CD4-positive, alpha-beta T cell treated with Interleukin-17A for 4 hours (primary cell): ENCODE results near the gene MVP.
"Not testable (repeated sequence)": the region's sequence is repeated elsewhere in the genome, so short reads cannot be mapped to it uniquely, and the experiment has no call there.

Experiments
- DNase-seq: peaks from one replicate; pipeline ENCODE4 v3.0.0-alpha.2; 2020; ENCODE audit warnings: mixed read lengths

MVP gene

GRCh38 chr16:29820271-29820701 is at the start of gene MVP:
Gene MVP (plus strand): TSS chr16:29820462. CDS start chr16:29830550, 10,088 bp downstream.
- peak; percentile 68 for DNase-seq

DNA sequence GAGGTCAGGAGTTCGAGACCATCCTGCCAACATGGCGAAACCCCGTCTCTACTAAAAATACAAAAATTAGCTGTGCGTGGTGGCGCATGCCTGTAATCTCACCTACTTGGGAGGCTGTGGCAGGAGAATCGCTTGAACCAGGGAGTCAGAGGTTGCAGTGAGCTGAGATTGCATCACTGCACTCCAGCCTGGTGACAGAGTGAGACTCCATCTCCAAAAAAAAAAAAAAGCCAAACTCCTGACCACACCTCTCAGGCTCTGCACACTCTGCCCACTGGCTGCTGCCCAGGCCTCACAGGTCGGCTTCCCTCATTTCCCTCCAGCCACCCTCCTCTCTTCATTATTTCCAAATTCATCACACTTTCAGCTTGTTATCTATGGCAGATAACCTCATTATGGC is 47.9 kb upstream of the MVP start:
- DNase-seq = not testable (repeated sequence)

DNA sequence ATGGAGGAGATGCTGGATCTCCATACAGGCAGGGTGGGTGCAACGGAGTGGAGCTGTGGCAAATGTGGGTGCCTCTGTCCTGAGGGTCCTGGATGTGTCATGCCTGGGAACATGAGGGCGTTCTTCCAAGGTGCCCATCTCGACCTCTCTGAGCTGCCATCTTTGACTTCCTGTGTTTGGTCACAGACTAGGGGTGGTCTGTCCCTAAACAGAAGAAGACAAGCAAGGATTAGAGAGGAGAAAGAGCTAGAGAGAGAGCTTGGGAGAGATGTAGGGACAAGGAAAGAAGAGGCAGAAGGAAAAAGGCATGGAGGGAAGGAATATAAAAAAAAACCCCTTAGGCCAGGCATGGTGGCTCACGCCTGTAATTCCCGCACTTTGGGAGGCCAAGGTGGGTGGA is 45.5 kb upstream of the MVP start:
- no peak for DNase-seq

- no peak for DNase-seq
Observed at GRCh38 chr16:29775742-29776408, 44.4 kb upstream of the MVP start.

- no peak for DNase-seq
Observed at GRCh38 chr16:29777576-29778350, 42.5 kb upstream of the MVP start, which contains the start of gene ZG16. Gene ZG16 (plus strand): TSS chr16:29778256. CDS start chr16:29779267, 1,011 bp downstream.

DNA sequence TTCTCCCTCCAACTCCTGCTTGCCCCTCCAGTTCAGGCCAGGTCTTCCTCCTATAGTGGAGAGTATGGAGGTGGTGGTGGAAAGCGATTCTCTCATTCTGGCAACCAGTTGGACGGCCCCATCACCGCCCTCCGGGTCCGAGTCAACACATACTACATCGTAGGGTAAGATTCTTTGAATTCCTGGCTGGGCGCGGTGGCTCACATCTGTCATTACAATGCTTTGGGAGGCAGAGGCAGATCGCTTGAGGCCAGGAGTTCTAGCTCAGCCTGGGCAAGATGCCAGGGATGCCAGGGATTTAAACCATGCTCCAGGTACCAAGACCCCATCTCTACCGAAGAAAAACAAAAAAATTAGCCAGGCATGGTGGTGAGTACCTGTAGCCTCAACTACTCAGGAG is 40.8 kb upstream of the MVP start:
- DNase-seq = no peak

GRCh38 chr16:29783094-29783953 is 36.9 kb upstream of the MVP start:
- not testable (repeated sequence) for DNase-seq

GRCh38 chr16:29784157-29784556 is 36.1 kb upstream of the MVP start:
- peak; percentile 30 for DNase-seq

GRCh38 chr16:29784901-29785500 is 35.3 kb upstream of the MVP start:
- DNase-seq = peak; percentile 86

- DNase-seq = not testable (repeated sequence)
Observed at GRCh38 chr16:29787155-29787554, 33.1 kb upstream of the MVP start.

- no peak for DNase-seq
Observed at GRCh38 chr16:29789775-29790182, 30.5 kb upstream of the MVP start.

DNA sequence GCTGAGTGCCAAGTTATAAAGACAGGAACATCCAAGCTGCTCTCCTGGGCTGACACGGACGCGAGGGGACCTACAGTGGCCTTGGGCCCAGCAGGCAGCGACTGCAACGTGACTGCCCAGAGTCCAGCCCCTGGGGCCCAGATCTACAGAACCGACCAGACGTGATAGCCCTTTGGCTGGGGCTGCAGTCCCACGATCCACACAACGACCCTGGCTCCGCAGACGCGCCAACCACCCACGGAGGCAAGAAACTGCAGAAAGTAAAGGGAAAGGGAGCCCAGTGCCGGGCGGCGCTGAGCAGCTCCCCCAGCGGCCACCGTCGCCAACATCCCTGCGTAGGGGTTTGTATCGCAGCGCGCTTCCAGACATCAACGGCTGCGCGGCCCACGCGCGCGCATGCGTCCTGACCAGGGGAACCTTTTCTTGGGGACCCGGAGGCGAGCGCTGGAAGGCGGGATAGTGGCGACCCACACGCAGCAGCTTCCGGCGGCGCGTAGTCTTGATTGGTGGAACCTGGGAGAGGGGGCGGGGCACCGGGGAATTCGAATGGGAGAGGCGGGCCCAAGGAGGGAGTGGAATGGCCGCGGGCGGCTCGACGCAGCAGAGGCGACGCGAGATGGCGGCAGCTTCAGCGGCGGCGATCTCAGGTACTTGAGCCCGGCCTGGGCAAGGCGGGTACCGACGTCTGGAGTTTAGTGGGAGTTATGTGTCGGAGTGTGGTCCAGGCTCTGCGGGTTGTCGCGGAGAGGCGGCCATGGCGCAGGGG is 29.9 kb upstream of the MVP start, which contains the start of gene KIF22:
TSS of gene KIF22 (plus strand) at position 569 of the 766 bp plus-strand sequence. CDS start at position 578, 9 bp downstream.
- DNase-seq = peak; percentile 100

- peak; percentile 27 for DNase-seq
Observed at GRCh38 chr16:29790949-29791844, 29.1 kb upstream of the MVP start.

DNA sequence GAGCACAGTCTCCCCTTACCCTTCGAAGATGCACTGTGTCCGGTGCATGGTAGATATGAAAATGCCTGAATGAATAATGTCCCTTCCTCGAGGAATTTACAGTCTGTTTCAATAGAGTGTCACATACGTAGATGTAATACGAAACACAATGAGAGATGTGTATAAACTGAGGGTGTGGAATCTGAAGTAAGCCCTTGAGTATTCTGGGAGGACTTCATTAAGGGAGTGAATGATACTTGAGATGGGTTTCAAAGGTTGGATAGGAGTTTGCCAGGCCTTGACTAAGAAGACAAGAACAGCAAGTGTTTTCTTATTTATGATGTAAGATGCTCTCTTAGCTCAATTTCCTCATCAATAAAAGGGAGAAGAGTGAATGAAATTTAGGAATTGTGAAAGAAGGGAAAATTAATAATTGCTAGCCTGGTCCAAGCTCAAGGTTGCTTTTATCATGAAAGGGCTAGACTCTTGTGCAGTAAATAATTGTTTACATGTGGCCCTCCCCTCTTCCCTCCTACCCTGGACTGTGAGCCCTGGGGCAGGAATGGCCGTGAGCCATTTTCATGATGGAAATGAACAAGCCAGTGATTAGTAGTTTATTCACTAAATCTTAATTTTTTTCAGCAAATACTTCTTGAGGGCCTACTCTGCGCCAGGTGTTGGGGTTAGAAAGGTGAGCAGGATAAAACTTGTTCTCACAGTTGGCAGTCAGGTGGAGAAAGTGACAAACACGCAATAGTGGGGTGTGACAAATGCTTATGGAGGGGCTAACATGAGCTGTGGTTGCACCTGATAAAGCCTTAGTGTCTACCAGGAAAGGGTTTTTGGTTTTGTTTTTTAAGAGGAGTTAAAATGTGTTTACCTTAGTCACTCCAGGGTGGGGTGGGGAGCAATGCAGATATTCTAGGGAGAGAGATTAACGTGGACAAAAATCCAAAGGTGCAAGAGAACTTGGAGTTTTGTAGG is 28.1 kb upstream of the MVP start:
- no peak for DNase-seq

DNA sequence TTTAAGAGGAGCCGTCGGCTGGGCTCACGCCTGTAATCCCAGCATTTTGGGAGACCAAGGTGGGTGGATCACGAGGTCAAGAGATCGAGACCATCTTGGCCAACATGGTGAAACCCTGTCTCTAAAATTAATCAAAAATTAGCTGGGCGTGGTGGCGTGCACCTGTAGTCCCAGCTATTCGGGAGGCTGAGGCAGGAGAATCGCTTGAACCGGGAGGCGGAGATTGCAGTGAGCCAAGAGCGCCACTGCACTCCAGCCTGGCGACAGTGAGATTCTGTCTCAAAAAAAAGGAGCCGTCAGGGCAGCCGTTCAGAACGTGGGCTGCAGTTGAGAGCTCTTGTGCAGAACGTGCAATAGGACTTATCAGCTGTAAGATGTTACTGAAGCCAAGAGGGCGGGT is 27.1 kb upstream of the MVP start:
- not testable (repeated sequence) for DNase-seq

DNA sequence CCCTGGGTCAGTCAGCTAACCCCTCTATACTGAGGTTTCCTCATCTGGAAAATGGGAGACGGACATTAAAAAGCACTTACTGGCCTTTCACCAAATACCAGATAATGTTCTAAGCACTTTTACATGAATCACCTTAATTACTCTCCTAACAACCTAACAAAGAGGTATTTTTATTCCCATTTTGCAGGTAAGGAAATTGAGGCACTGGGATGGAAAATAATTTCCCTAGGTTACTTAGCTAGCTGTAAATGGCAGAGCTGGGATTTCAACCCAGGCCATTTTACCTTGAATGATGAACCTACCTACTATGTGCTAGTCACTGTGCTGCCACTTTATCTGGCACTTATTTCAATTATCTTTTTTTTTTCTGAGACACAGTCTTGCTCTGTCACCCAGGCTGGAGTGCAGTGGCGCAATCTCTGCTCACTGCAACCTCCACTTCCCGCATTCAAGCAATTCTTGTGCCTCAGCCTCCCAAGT is 26.0 kb upstream of the MVP start:
- no peak for DNase-seq

- DNase-seq = no peak
Observed at GRCh38 chr16:29802416-29802935, 17.8 kb upstream of the MVP start.

DNA sequence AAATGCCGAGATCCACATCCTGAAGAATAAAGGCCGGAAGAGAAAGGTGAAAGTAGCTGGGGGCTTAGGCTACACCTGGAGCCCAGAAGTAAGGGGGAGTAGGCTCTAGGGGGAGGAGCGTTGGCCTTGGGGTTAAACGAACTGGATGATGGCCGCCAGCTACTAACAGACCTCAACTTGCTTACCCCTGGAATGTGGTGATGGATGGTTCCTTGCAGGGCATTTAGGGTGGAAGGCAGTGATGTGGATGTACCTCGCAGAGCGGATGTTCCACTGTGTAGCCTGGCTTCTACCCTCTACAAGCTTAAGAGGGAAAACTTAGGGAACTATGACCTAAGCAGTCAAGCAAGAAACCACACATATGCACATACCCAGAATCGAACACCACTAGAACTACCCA is 16.2 kb upstream of the MVP start:
- DNase-seq = no peak
